GM18909 (cell line): ENCODE measurements around the gene ENTPD8.

Source experiments
- ATAC-seq: cut with Tn5 transposase; IDR thresholded peaks from one replicate; pipeline ENCODE4 v1.9.1; 2021; ENCODE audit warnings: mild to moderate bottlenecking; ENCODE audit not compliant: unreplicated experiment, poor library complexity

ENTPD8 gene

GRCh38 chr9:137385061-137385655 is 56.0 kb downstream of the ENTPD8 start:
- ATAC-seq = no peak
